Measurements from ENCODE around the gene TESPA1.
"Not testable (repeated sequence)": the region's sequence is repeated elsewhere in the genome, so short reads cannot be mapped to it uniquely, and the experiment has no call there.

The TESPA1 gene

GRCh38 chr12:54984658-54985376, at the start of gene TESPA1:
Gene TESPA1, minus strand, starts transcription at chr12:54984762. Its CDS starts 10,200 bp downstream, at chr12:54974562.
- no peak for DNase-seq

- DNase-seq, result no peak
These were observed 49.7 kb upstream of the TESPA1 start for GRCh38 chr12:55034218-55034617.

GRCh38 chr12:55025508-55025907, 40.9 kb upstream of the TESPA1 start:
- no peak for DNase-seq

- no peak for DNase-seq
These were observed 40.0 kb upstream of the TESPA1 start for GRCh38 chr12:55024575-55024974.

- DNase-seq, result peak in 1 of 2 experiments; percentile 2
These were observed 35.2 kb upstream of the TESPA1 start, which contains the start of gene NEUROD4 for GRCh38 chr12:55019784-55020183. Gene NEUROD4, plus strand, starts transcription at chr12:55019974. Its CDS starts 6,466 bp downstream, at chr12:55026440.

- no peak for DNase-seq
These were observed 32.9 kb upstream of the TESPA1 start for GRCh38 chr12:55017416-55017925.

GRCh38 chr12:55008944-55009585, 24.5 kb upstream of the TESPA1 start:
- DNase-seq, result no peak

GRCh38 chr12:55002355-55002754, 17.8 kb upstream of the TESPA1 start:
- DNase-seq, result no peak

- no peak for DNase-seq
These were observed 16.8 kb upstream of the TESPA1 start for GRCh38 chr12:55001198-55001868.

- no peak for DNase-seq
These were observed 14.5 kb upstream of the TESPA1 start for GRCh38 chr12:54998958-54999510.

- no peak for DNase-seq
These were observed 13.5 kb upstream of the TESPA1 start for GRCh38 chr12:54997929-54998522.

- no peak for DNase-seq
These were observed 11.6 kb upstream of the TESPA1 start for GRCh38 chr12:54996205-54996604.

GRCh38 chr12:54993181-54993835, 8.7 kb upstream of the TESPA1 start:
- DNase-seq, result peak; percentile 28 to 63

- no peak for DNase-seq
These were observed 7.4 kb upstream of the TESPA1 start for GRCh38 chr12:54991991-54992375.

GRCh38 chr12:54991161-54991990, 6.8 kb upstream of the TESPA1 start:
- no peak for DNase-seq

GRCh38 chr12:54989829-54990228, 5.3 kb upstream of the TESPA1 start:
- no peak for DNase-seq

GRCh38 chr12:54988402-54989054, 4.0 kb upstream of the TESPA1 start:
- DNase-seq, result peak; percentile 36 to 67

GRCh38 chr12:54987611-54988231, 3.2 kb upstream of the TESPA1 start:
- DNase-seq, result no peak

- DNase-seq, result not testable (repeated sequence)
These were observed 2.2 kb upstream of the TESPA1 start for GRCh38 chr12:54986773-54987172.

- DNase-seq, result no peak
These were observed 943 bp downstream of the TESPA1 start for GRCh38 chr12:54983536-54984101.

All from SHP77 (cell line).